GM12865 (cell line): ENCODE results near the gene RBP4.

ENCODE experiments used
- DNase-seq: peaks from one replicate; pipeline ENCODE4 v3.0.0; 2010; ENCODE audit warnings: low read depth
- H3K4me3 ChIP-seq: 2 replicates; pipeline ENCODE4 v1.5.1; 2011; ENCODE audit warnings: mild to moderate bottlenecking, low read depth, low read length, control low read depth
- CTCF ChIP-seq: IDR thresholded peaks from 2 replicates; pipeline ENCODE4 v1.5.1; 2011; ENCODE audit warnings: low read length, control low read depth, low read depth, inconsistent platforms; ENCODE audit not compliant: insufficient read depth; ENCODE audit errors: missing control alignments

RBP4 gene

GRCh38 chr10:93601146-93601773, at the start of gene RBP4:
TSS of gene RBP4 (minus strand) at chr10:93601235. CDS start at chr10:93601028, 207 bp downstream.
- no peak within 1 kb of the TSS for H3K4me3 ChIP-seq
- DNase-seq: no peak
- no peak for TF ChIP-seq CTCF

DNA sequence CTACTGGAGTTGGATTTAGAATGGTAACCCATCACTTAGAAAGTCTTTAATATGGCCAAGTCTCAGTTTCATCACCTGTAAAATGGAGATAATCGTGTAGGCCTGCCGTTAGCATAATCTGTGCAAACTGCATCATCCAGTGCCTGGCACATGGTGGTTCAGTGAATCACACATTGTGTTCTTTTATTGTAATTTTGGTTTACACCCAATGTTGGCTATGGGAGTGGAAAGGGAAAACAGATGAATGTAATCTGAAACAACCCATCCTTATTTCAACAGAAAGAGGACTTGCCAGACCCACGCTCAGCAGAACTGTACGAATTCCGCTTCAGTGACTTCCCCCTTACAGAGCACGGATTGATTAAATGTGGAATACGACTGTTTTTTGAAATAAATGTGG, 38.8 kb upstream of the RBP4 start:
- no peak for TF ChIP-seq CTCF
- no peak overlapping the region for H3K4me3 ChIP-seq
- no peak for DNase-seq

DNA sequence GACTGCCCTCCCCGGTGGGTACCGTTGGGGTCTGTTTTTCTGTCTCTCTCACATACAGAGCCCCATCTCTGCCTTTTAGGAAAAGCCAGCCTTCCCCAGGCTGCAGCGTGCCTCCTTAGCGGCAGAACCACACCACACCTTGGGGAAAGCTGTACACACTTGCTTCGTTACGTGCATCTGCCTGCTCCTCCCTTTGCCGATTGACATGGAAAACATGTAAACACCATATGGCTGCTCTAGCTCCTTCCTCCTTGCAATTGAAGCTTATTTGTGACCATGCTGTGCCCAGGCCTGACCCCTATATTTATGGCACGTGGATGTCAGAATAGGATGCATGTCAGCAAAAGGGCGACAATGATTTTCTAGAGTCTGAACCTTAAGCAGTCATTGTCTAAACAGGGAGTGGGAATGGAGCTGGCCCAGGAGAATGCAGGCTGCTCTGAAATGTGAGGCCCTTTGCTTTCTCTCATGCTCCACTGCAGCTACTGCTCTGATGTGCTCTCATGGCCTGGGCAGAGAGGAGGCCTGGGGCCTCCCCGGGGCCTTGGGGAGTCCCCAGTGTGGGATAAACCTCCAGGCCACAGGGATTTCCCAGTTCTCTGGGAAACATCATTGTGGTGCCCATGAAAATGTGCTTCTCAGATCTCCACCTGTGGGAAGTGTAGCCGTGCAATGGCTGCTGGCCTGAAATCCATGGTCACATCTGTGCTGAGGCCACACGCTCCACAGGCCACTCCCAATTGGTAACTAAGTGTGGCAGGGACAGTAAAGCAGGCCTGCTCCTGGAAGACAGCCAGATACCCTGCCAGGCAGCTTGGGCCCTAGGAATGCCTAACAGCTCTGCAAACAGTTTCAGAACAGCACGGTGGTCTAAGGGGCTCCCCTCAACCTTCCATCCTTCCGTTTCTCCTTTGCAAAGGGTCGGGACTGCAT, 29.9 kb upstream of the RBP4 start:
- H3K4me3 ChIP-seq: no peak overlapping the region
- no peak for TF ChIP-seq CTCF
- DNase-seq: peak; percentile 9

- no peak for TF ChIP-seq CTCF
- no peak for DNase-seq
- H3K4me3 ChIP-seq: no peak overlapping the region
Measured at GRCh38 chr10:93629647-93630305, 28.7 kb upstream of the RBP4 start.

DNA sequence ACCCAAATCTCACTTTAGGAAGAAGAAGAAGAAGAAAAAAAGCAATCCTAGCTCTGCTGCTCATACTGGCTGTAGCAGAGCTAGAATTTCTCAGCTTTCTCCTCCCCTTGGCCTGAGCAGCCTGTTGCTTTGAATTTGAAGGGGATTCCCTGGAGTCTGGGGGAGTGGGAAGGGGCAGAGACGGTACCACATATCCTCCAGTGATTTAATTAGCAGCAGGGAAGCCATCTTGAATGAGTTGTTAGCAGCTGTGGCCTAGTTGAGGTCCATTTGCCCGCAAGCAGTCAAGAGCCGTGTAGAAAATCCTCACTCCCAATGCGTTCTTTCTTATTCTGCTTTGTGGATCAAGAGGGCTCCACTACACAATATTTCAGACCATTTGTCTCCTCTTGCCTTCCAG, 27.8 kb upstream of the RBP4 start:
- TF ChIP-seq CTCF: no peak
- DNase-seq: no peak
- H3K4me3 ChIP-seq: no peak overlapping the region

- no peak for TF ChIP-seq CTCF
- H3K4me3 ChIP-seq: no peak overlapping the region
- peak; percentile 20 for DNase-seq
Measured at GRCh38 chr10:93622942-93623341, 21.9 kb upstream of the RBP4 start.
